LNCaP clone FGC (cell line): Measurements from ENCODE around the gene SATB1.
"Not testable (repeated sequence)": the region's sequence is repeated elsewhere in the genome, so short reads cannot be mapped to it uniquely, and the experiment has no call there.

ENCODE experiments used
- DNase-seq: peaks from one replicate; pipeline ENCODE4 v3.0.0-alpha.2; 2011; ENCODE audit warnings: low read depth
- H3K4me3 ChIP-seq: 2 replicates; pipeline ENCODE4 v1.5.1; 2011; ENCODE audit warnings: mild to moderate bottlenecking, low read depth, low read length, control low read depth
- TF ChIP-seq, protein P1 (sequence below): IDR thresholded peaks from 2 replicates; pipeline ENCODE4 v1.5.1; 2012; ENCODE audit warnings: mild to moderate bottlenecking; ENCODE audit not compliant: control insufficient read depth, insufficient read depth; ENCODE audit errors: extremely low read depth

SATB1 gene

DNA sequence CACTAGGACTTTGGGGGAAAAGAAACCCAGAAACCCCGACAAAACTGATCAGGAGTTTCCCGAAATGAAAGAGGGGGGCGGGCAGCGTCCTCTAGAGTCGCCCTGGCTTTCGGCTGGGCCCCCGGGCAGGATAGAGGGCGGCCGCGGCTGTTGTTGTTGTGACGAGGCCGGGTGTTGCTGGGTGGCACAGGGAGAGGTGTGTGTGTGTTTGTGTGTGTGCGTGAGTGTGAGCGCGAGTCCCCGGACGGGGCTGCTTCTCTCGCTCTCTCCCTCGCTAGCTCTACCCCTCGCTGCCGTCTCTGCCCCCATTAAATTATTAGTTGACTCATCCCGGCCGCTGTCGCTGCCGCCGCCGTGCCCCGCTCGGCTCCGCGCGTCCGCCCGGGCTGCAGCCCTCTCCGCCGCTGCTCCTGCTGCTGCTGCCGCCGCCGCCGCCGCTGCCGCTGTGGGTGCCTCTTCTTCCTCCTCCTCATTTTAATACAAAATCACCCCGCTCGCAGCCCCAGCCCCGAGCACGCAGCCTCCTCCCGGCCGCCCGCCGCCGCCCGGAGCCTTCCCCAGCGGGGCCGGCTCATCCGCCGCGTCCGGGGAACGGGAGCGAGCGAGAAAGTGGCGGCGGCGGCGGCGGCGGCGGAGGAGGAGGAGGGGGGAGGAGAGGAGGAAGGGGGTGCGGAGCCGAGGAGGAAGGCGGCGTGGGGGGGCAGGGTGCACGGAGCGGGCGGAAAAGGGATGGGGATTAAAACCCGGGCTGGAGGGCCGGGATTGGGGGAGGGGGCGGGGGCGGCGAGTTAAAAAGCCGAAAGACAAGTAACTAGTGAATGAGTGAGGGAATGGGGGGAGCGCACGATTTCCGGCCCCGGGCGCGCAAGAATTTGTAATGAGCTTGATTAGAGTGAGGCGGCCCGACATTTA, at the start of gene SATB1:
TSS of gene SATB1 (minus strand) at position 611 of the 912 bp plus-strand sequence. CDS start 4,372 bp downstream, outside the sequence.
- TF ChIP-seq, protein P1, sequence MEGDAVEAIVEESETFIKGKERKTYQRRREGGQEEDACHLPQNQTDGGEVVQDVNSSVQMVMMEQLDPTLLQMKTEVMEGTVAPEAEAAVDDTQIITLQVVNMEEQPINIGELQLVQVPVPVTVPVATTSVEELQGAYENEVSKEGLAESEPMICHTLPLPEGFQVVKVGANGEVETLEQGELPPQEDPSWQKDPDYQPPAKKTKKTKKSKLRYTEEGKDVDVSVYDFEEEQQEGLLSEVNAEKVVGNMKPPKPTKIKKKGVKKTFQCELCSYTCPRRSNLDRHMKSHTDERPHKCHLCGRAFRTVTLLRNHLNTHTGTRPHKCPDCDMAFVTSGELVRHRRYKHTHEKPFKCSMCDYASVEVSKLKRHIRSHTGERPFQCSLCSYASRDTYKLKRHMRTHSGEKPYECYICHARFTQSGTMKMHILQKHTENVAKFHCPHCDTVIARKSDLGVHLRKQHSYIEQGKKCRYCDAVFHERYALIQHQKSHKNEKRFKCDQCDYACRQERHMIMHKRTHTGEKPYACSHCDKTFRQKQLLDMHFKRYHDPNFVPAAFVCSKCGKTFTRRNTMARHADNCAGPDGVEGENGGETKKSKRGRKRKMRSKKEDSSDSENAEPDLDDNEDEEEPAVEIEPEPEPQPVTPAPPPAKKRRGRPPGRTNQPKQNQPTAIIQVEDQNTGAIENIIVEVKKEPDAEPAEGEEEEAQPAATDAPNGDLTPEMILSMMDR, result no peak
- peak within 1 kb of the TSS; percentile 37 for H3K4me3 ChIP-seq
- no peak for DNase-seq

DNA sequence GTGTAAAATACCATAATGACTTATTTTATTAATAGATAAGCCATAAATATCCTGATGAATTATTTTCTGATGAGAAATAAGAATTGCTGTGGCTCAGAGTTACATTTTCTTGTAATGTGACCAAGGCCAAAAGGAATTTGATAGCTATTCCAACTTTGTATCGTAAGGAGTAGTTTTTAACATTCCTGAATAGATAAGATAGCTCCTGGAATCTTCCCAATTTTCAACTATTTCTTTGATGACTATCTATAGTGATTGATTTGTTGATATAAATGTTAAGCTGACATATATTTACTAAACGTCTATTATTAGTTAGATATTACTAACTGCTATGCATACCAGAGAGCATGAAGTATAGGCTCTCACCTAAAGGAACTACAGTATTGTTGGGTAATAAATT, 49.1 kb upstream of the SATB1 start:
- H3K4me3 ChIP-seq, result no peak overlapping the region
- no peak for DNase-seq

DNA sequence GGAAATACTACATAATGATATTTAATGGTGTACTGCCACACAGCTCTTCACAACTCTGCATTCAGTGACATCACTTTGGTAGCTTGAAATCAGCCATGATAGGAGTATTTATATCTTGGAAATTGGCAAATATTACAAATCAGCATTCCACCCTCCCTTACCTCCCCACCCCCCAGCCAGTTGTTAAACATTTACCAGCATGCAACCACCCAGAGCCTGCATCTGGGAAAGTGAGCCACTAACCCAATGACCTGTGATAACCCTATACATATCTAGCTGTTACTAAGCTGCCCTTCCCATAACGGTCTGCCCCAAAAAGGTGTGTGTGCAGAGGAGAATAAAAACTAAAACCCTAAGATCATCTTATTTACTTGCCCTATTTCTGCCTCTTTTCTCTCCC, 44.6 kb upstream of the SATB1 start:
- TF ChIP-seq, protein P1, result no peak
- no peak overlapping the region for H3K4me3 ChIP-seq
- DNase-seq, result no peak

More for the DNA sequence above, 49.1 kb upstream of the SATB1 start:
- TF ChIP-seq, protein P1, result no peak

DNA sequence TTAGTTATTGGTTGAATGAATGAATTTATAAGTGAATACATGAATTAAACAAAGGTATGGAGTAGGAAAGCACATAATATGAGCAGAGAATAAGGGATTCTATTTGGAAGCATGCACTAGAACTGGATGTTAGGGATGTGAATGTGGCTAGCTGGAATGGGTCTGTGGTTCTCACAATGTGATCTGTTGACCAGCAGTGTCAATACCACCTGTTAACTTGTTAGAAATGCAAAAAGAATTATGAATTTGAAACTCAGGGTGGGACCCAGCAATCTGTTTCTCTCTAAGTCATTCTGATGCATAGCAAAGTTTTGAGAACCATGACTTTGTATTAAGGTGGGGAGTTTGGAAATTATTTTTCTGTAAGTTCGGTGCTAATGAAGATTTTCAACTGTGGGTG, 41.0 kb upstream of the SATB1 start:
- no peak overlapping the region for H3K4me3 ChIP-seq
- no peak for DNase-seq
- TF ChIP-seq, protein P1, result no peak

DNA sequence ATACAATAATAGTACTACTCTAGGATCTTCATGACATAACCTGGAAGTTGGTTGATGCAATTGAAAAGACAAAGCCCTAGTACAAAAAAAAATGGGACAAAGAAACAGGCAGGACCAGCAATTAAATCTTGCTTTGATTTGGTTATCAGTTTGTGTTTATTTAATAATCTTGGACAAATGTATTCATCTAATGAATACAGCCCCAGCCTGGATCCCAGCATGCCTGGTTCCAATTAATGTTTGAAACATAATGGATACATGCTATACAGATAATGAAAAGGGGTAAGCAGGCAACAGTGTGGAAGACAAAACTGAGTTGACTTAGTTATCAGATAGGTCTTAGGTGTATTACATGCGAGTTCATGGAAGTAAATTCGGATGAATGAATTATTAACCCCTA, 29.6 kb upstream of the SATB1 start:
- no peak overlapping the region for H3K4me3 ChIP-seq
- no peak for DNase-seq
- TF ChIP-seq, protein P1, result no peak

DNA sequence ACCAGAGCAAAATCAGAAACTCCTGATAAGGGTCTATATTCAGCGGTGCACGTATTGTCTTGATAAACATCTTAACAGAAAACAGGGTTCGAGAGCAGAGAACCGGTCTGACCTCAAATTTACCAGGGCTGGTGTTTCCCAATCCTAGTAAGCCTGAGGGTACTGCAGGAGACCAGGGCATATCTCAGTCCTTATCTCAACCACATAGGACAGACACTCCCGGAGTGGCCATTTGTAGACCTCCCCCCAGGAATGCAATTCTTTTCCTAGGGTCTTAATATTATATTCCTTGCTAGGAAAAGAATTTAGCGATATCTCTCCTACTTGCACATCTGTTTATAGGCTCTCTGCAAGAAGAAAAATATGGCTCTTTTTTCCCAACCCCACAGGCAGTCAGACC, 24.5 kb upstream of the SATB1 start:
- H3K4me3 ChIP-seq, DNase-seq: not testable (repeated sequence)

DNA sequence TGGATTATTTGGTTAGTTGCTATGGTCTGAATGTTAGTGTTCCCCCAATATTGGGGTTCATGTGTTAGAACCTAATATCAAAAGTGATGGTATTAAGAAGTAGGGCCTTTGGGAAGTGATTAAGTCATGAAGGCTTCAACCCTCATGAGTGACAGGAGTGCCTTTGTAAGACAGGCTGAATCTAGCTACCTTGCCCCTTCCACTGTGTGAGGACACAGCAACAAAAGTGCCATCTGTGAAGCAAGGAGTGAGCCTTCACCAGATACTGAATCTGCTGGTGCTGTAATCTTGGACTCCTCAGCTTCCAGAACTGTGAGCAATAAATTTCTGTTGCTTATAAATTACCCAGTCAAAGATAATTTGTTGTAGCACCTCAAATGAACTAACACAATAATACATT, 22.6 kb upstream of the SATB1 start:
- DNase-seq, result no peak
- TF ChIP-seq, protein P1, result no peak

More for the DNA sequence above, 22.6 kb upstream of the SATB1 start:
- H3K4me3 ChIP-seq, result no peak overlapping the region
